Hepatocyte (in vitro differentiated cells): ENCODE data around the gene WNT2. TPM values are rescaled to one million over a fixed set of nuclear protein-coding genes. Genes with fewer than 3 reads are reported as not detected.

Experiments
- DNase-seq: peaks from one replicate; pipeline ENCODE4 v3.0.0-alpha.2; 2016; ENCODE audit warnings: low spot score
- H2AFZ ChIP-seq: fragments of 200-600 bp; sonication (generic); 2 replicates; pipeline ENCODE4 v1.6.0; 2016; ENCODE audit warnings: antibody characterized with exemption, mild to moderate bottlenecking
- H3K27ac ChIP-seq: fragments of 200-600 bp; sonication (generic); 2 replicates; pipeline ENCODE4 v1.5.1; 2016; ENCODE audit warnings: mild to moderate bottlenecking
- H3K27me3 ChIP-seq: fragments of 200-600 bp; sonication (generic); 2 replicates; pipeline ENCODE4 v1.6.1; 2016
- H3K36me3 ChIP-seq: fragments of 200-600 bp; sonication (generic); replicated peaks from 2 replicates; pipeline ENCODE4 v1.5.1; 2016; ENCODE audit warnings: low read depth; ENCODE audit not compliant: insufficient read depth
- H3K4me1 ChIP-seq: fragments of 200-600 bp; sonication (generic); 2 replicates; pipeline ENCODE4 v1.5.1; 2016; ENCODE audit warnings: mild to moderate bottlenecking, moderate library complexity; ENCODE audit not compliant: insufficient read depth
- H3K4me2 ChIP-seq: fragments of 200-600 bp; sonication (generic); 2 replicates; pipeline ENCODE4 v1.6.0; 2016
- H3K4me3 ChIP-seq: fragments of 200-600 bp; sonication (generic); 2 replicates; pipeline ENCODE4 v1.5.1; 2016; ENCODE audit warnings: mild to moderate bottlenecking
- H3K79me2 ChIP-seq: fragments of 200-600 bp; sonication (generic); 2 replicates; pipeline ENCODE4 v1.6.0; 2017; ENCODE audit warnings: mild to moderate bottlenecking
- H3K9me2 ChIP-seq: fragments of 200-600 bp; sonication (generic); replicated peaks from 2 replicates; pipeline ENCODE4 v1.6.0; 2017; ENCODE audit warnings: mild to moderate bottlenecking; ENCODE audit not compliant: insufficient read depth
- H3K9me3 ChIP-seq: fragments of 200-600 bp; sonication (generic); 2 replicates; pipeline ENCODE4 v1.5.1; 2016; ENCODE audit warnings: low read depth, mild to moderate bottlenecking
- H4K20me1 ChIP-seq: fragments of 200-600 bp; sonication (generic); 2 replicates; pipeline ENCODE4 v1.6.0; 2016; ENCODE audit warnings: mild to moderate bottlenecking; ENCODE audit not compliant: insufficient read depth, poor library complexity, severe bottlenecking
- EZH2 ChIP-seq: fragments of 200-600 bp; sonication (generic); IDR thresholded peaks from 2 replicates; pipeline ENCODE4 v1.6.1; 2016; ENCODE audit warnings: antibody characterized with exemption, mild to moderate bottlenecking, borderline replicate concordance
- EZH2phosphoT487 ChIP-seq: fragments of 200-600 bp; sonication (generic); IDR thresholded peaks from one replicate; pipeline ENCODE4 v1.6.1; 2018; ENCODE audit warnings: antibody characterized with exemption, mild to moderate bottlenecking, low read depth, moderate library complexity; ENCODE audit not compliant: unreplicated experiment, severe bottlenecking
- WGBS: methylation state at CpG from one replicate; pipeline ENCODE4 v1.1.6; 2016; ENCODE audit warnings: low lambda C conversion rate; ENCODE audit errors: missing lambda C conversion rate; 5-methylcytosine and 5-hydroxymethylcytosine counted together
- polyA plus RNA-seq: library from polyadenylated mRNA; unstranded; fragments of >200 nt; fragmentation: Nextera tagmentation; extraction: Ambion mirVana; gene quantifications from 2 replicates; pipeline ENCODE4 v1.2.1, GENCODE V29; 2016
- total RNA-seq: library from RNA; depleted of rRNA; stranded (reverse); fragments of >200 nt; gene quantifications from 2 replicates; pipeline ENCODE4 v1.2.3, GENCODE V29; 2014
- TF ChIP-seq, protein P1 (sequence below): fragments of 200-600 bp; sonication (generic); IDR thresholded peaks from 2 replicates; pipeline ENCODE4 v1.5.1; 2016; ENCODE audit warnings: antibody characterized with exemption, mild to moderate bottlenecking; ENCODE audit not compliant: poor library complexity

Gene WNT2
- total and polyA plus RNA-seq, 2 experiments from 2014 or later, result 17.6 to 26.3 TPM

DNA sequence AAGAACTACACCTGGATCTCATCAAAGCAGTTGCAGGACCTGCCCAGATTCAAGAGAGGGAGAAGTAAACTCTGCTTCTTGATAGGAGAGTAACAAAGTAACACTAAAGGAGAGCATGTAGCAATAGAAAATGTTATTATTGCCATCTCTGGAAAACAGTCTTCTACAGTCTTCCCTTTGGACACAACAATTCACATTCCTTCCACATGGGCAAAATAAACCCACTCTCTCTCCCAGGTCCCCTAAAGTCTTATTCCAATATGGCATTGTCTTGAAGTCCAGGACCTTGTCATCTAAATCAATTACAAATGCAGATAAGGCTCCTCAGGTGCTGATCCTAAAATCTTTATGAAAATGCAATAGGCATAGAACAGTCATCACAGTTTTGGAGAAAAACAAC lies 10.3 kb upstream of the WNT2 start:
- TF ChIP-seq, protein P1, sequence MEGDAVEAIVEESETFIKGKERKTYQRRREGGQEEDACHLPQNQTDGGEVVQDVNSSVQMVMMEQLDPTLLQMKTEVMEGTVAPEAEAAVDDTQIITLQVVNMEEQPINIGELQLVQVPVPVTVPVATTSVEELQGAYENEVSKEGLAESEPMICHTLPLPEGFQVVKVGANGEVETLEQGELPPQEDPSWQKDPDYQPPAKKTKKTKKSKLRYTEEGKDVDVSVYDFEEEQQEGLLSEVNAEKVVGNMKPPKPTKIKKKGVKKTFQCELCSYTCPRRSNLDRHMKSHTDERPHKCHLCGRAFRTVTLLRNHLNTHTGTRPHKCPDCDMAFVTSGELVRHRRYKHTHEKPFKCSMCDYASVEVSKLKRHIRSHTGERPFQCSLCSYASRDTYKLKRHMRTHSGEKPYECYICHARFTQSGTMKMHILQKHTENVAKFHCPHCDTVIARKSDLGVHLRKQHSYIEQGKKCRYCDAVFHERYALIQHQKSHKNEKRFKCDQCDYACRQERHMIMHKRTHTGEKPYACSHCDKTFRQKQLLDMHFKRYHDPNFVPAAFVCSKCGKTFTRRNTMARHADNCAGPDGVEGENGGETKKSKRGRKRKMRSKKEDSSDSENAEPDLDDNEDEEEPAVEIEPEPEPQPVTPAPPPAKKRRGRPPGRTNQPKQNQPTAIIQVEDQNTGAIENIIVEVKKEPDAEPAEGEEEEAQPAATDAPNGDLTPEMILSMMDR, result no peak
- TF ChIP-seq EZH2, result no peak
- TF ChIP-seq EZH2phosphoT487, result no peak
- no peak overlapping the region for H2AFZ ChIP-seq

DNA sequence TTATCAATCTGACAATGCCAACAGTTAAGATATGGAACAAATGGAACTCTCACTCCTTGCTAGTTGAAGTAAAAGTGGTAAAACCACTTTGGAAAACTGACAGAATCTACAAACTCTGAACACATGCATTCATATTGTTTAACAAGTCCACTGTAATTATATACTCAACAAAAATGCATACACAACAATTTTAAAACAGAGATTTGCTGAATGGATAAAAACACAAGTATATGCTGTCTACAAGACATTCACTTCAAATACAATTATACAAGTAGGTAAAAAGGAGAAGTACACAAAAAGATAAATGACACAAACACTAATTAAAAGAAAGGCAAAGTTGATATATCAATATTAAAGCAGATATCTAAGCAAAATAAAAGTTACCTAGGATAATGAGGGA lies 9.2 kb upstream of the WNT2 start:
- Histone ChIP-seq H2AFZ (no peak overlapping the region), H3K4me2 (no peak overlapping the region), H4K20me1 (no peaks in the 10 kb centered on the region), H3K79me2 (no peaks in the 10 kb centered on the region), H3K9me3 (peaks cover 10% of the 10 kb centered on the region), H3K27ac (no peak overlapping the region), H3K4me1 (no peaks in the 10 kb centered on the region), H3K36me3 (no peaks in the 10 kb centered on the region), H3K27me3 (no peaks in the 10 kb centered on the region), H3K9me2 (no peaks in the 10 kb centered on the region), H3K4me3 (no peak overlapping the region)
- TF ChIP-seq EZH2phosphoT487 (no peak), EZH2 (no peak)
- TF ChIP-seq, protein P1, result no peak
- no peak for DNase-seq

More for the DNA sequence above, 10.3 kb upstream of the WNT2 start:
- Histone ChIP-seq H3K4me1 (no peaks in the 10 kb centered on the region), H3K27ac (no peak overlapping the region), H3K4me3 (no peak overlapping the region), H3K4me2 (no peak overlapping the region), H3K9me2 (no peaks in the 10 kb centered on the region), H3K36me3 (no peaks in the 10 kb centered on the region), H3K27me3 (no peaks in the 10 kb centered on the region), H3K9me3 (peaks cover 10% of the 10 kb centered on the region), H4K20me1 (no peaks in the 10 kb centered on the region), H3K79me2 (no peaks in the 10 kb centered on the region)
- no peak for DNase-seq

DNA sequence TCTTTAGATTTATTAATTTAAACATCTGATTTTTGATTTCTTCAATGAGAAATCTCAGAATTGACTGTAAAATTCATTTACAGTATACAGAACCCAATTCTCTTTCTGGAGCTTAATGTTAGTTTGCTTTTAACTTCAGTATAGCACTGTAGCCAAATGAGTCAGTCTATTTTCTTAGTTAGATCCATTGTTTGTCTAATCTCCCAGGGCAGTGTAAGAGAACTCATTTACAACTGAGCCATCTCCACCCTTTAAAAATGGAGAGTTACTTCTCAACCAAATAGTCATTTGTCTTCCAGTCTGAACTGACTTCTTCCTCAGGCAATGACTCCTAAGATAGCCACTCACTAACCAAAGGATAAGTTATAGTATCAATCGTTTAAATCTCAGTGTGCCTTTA lies 3.0 kb upstream of the WNT2 start:
- no peaks in the 10 kb centered on the region for H3K36me3 ChIP-seq
- H3K4me3 ChIP-seq, result no peak overlapping the region
- H3K9me3 ChIP-seq, result peaks cover 5% of the 10 kb centered on the region
- no peak overlapping the region for H3K27ac ChIP-seq
- no peak overlapping the region for H2AFZ ChIP-seq
- WGBS, result 75% methylated on average over 1 of the region's 1 CpG
- peaks cover 10% of the 10 kb centered on the region for H3K4me1 ChIP-seq
- TF ChIP-seq EZH2, result no peak
- TF ChIP-seq, protein P1, result no peak
- no peak for TF ChIP-seq EZH2phosphoT487
- H3K27me3 ChIP-seq, result peaks cover 33% of the 10 kb centered on the region
- no peaks in the 10 kb centered on the region for H3K79me2 ChIP-seq
- H4K20me1 ChIP-seq, result no peaks in the 10 kb centered on the region
- DNase-seq, result no peak
- H3K9me2 ChIP-seq, result no peaks in the 10 kb centered on the region
- H3K4me2 ChIP-seq, result no peak overlapping the region

DNA sequence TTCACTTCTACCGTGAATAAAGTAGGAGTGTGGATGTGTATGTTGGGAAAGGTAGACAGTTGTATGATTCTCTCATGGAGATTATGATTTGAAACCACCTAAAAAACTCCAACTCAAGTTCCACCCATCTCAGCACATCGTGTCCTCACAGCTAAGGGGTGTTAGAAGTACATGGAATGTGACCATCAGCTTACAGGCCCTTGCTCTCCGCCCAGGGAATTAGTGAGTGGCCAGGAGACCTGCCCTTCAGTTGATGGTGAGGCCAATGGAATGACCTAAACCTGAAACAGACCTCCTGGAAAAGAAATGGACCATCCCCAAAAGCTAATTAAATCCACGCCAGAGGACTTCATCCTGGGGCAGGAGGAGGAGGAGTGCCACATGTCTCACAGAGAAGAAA lies 2.1 kb upstream of the WNT2 start:
- Histone ChIP-seq H3K27ac (peak overlapping the region; percentile 73), H3K36me3 (no peaks in the 10 kb centered on the region), H3K9me2 (no peaks in the 10 kb centered on the region), H3K27me3 (peaks cover 38% of the 10 kb centered on the region), H3K9me3 (no peaks in the 10 kb centered on the region), H2AFZ (no peak overlapping the region), H3K4me2 (peak overlapping the region; percentile 90), H3K4me3 (no peak overlapping the region), H3K4me1 (peaks cover 10% of the 10 kb centered on the region), H3K79me2 (no peaks in the 10 kb centered on the region), H4K20me1 (no peaks in the 10 kb centered on the region)
- DNase-seq, result no peak
- 60% methylated on average over 4 of the region's 4 CpGs for WGBS
- TF ChIP-seq, protein P1, result no peak
